ENCODE data around the gene SF3A1. TPM values are rescaled to one million over a fixed set of nuclear protein-coding genes. Genes with fewer than 3 reads are reported as not detected.
A peak's percentile ranks its signal among the peaks of the same experiment; 100 is the strongest.

SF3A1 gene
- total RNA-seq, 1 donor from 2014 or later = 89.2 TPM

DNA sequence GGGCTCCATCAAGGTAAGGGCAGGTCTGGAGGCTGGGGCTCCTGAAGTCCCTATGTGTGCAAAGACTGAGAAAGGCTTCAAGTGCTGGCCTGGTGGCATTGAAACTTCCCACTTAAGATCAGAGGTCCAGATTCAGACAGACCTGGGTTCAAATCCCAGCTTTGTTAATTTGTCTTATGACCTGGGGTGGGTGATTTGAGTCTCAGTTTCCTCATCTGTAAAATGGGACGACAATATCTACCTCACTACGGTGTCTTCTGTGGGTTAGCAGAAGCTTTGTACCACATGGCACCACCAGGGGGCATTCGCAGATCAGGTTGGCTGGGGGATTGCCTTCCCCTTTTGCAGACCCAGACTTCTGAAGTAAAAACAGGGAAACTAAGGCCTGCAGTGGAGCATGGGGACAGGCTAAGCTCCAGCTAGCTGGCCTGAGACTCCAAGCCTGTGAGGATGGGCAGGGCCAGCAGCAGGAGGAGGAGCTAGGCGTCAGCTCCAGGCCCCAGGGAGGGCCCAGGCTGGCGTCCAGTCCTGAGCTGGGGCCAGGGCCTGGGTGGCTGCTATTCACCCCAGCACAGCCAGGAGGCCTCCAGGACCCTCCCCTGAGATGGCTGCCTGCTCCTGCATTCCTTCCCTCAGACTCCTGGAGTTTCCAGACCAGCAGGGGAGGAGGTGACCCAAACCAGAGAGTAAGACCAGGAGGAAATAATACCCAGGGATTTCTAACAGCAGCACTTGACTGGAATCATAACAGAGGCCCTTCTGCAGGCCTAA is 68.9 kb downstream of the SF3A1 start:
- H3K27ac ChIP-seq (replicated peaks) = peak overlapping the region; percentile 96
- peaks cover 31% of the 10 kb centered on the region for H3K36me3 ChIP-seq
- no peaks in the 10 kb centered on the region for H3K27me3 ChIP-seq (ENCODE audit: low read depth)
- TF ChIP-seq, protein P1, sequence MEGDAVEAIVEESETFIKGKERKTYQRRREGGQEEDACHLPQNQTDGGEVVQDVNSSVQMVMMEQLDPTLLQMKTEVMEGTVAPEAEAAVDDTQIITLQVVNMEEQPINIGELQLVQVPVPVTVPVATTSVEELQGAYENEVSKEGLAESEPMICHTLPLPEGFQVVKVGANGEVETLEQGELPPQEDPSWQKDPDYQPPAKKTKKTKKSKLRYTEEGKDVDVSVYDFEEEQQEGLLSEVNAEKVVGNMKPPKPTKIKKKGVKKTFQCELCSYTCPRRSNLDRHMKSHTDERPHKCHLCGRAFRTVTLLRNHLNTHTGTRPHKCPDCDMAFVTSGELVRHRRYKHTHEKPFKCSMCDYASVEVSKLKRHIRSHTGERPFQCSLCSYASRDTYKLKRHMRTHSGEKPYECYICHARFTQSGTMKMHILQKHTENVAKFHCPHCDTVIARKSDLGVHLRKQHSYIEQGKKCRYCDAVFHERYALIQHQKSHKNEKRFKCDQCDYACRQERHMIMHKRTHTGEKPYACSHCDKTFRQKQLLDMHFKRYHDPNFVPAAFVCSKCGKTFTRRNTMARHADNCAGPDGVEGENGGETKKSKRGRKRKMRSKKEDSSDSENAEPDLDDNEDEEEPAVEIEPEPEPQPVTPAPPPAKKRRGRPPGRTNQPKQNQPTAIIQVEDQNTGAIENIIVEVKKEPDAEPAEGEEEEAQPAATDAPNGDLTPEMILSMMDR (IDR thresholded peaks at IDR 0.05; ENCODE audit: borderline replicate concordance) = peak; percentile 82
- peaks cover 54% of the 10 kb centered on the region for H3K4me1 ChIP-seq
- DNase-seq = peak; percentile 88
- intact Hi-C loops (cut with micrococcal nuclease) = no loop called here
- peak overlapping the region; percentile 92 for H3K4me3 ChIP-seq
- no peaks in the 10 kb centered on the region for H3K9me3 ChIP-seq (replicated peaks)

DNA sequence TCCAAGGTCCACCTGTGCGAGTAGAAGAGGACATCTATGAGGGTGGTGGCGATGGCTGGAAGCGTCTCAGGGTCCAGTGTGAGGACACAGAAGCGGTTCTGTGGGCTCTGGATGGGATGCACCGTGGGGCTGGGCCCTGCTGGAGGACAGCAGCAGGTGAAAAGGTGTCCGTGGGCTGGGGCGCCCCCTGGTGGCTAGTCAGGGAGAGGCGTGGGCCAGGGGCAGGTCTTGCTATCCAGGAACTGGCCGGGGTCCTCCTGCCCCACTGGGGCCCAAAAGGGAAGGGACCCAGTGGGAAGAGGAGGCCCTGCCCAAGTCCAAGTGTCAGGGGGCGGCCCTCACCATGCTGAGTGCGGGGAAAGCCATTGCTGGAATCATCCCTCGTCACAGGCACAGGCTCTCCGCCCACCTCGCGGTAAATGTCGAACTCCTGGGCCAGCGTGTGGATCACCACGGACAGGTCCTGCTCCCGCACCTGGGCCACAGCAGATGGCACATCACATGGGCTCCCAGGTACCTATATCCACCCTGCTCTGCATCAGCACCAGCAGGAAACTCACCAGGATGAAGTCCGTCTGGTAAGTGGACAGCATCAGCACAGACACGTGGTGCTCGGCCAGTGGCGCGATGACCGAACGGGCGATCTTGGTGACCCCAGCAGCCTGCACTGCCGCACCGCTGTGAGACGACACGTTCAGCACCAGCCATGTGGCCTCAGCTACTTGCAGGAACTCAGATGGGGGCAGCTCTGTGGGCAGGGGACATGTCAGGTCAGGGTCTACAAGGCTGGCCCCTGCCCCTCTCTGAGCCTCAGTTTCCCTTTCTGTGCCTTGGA is 69.7 kb downstream of the SF3A1 start:
- H3K27me3 ChIP-seq (ENCODE audit: low read depth) = no peaks in the 10 kb centered on the region
- TF ChIP-seq, protein P1 (IDR thresholded peaks at IDR 0.05; ENCODE audit: borderline replicate concordance) = peak; percentile 88
- peak; percentile 68 for DNase-seq
- H3K27ac ChIP-seq (replicated peaks) = peak overlapping the region; percentile 96
- H3K4me3 ChIP-seq = no peak overlapping the region
- peaks cover 23% of the 10 kb centered on the region for H3K36me3 ChIP-seq
- H3K9me3 ChIP-seq (replicated peaks) = no peaks in the 10 kb centered on the region
- H3K4me1 ChIP-seq = peaks cover 48% of the 10 kb centered on the region
- intact Hi-C loops (cut with micrococcal nuclease) = no loop called here

DNA sequence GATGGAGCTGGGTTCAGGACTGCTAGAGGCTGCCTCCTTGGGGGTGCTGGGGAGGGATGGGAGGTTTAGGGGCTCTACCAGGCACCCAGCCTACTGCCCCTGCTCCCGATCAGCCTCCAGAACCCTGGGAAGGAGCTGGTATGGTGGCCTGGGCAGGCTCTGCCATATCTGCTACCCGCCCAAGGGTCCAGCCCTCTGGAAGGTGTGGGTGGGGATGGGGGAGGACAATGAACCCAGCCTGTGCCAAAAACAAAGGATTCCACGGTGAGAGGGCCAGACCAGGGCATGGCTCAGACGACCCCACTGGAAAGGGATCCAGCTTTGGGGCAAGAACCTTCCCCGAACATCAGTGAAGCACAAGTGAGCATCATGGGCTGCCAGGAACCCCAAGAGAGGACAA is 70.4 kb downstream of the SF3A1 start:
- Histone ChIP-seq H3K9me3 (replicated peaks) (no peaks in the 10 kb centered on the region), H3K27ac (replicated peaks) (no peak overlapping the region), H3K4me1 (peaks cover 41% of the 10 kb centered on the region), H3K4me3 (no peak overlapping the region), H3K27me3 (ENCODE audit: low read depth) (no peaks in the 10 kb centered on the region), H3K36me3 (peaks cover 20% of the 10 kb centered on the region)
- DNase-seq = no peak
- TF ChIP-seq, protein P1 (IDR thresholded peaks at IDR 0.05; ENCODE audit: borderline replicate concordance) = no peak
- intact Hi-C loops (cut with micrococcal nuclease) = no loop called here

DNA sequence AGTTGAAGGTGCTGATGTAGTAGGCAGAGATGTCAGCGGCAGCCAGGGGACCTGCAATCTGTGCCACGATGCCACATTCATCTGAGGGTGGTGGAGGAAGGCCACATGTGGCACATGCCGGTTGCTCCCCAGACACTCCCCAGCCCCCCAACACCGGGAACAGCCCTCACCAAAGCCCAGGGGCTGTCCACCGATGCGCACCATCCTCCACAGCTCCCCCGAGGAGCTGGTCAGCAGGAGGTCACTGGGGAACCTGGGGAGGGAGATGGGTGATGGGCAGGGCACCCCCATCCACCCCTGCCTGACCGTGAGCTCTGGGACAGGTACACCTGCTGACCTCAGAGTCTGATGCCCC is 70.9 kb downstream of the SF3A1 start:
- no peak for DNase-seq
- H3K4me1 ChIP-seq = peaks cover 35% of the 10 kb centered on the region
- intact Hi-C loops (cut with micrococcal nuclease) = no loop called here
- H3K27ac ChIP-seq (replicated peaks) = no peak overlapping the region
- H3K27me3 ChIP-seq (ENCODE audit: low read depth) = no peaks in the 10 kb centered on the region
- H3K4me3 ChIP-seq = no peak overlapping the region
- no peaks in the 10 kb centered on the region for H3K9me3 ChIP-seq (replicated peaks)
- peaks cover 20% of the 10 kb centered on the region for H3K36me3 ChIP-seq
- TF ChIP-seq, protein P1 (IDR thresholded peaks at IDR 0.05; ENCODE audit: borderline replicate concordance) = no peak

DNA sequence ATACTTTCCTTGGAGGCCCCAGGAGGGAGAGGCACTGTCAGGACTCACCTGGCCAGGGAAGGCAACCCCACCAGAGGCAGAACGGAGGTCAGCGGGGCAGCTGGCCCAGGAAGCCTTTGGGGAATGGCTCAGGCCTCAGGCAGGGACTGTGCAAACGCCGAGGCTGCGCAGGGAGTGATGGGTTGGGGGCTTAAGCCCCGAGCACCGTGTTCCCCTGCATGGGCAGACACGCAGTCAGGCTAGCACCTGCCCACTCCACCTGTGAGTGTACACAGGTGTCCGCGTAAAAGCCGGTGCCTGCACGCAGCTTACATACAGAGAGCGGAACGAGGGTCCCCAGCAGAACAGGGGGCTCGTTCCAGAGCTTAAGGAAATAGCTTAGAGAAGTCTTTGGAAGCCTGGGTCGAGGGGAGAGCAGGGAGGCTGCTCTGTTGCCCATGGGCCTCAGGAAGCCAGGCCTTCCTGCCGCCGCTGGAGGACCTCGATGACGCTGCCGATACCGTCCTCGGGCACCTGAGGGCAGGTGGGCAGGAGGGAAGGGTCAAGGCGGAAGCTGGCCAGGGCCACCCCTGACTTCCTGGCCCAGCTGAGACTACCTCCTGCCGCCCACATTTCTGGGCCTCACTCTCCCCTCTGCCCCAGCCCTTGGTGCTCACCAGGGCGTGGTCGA is 71.4 kb downstream of the SF3A1 start:
- no peak for DNase-seq
- H3K4me1 ChIP-seq = peaks cover 30% of the 10 kb centered on the region
- no peak overlapping the region for H3K4me3 ChIP-seq
- no peak overlapping the region for H3K27ac ChIP-seq (replicated peaks)
- intact Hi-C loops (cut with micrococcal nuclease) = no loop called here
- TF ChIP-seq, protein P1 (IDR thresholded peaks at IDR 0.05; ENCODE audit: borderline replicate concordance) = no peak
- H3K36me3 ChIP-seq = peaks cover 20% of the 10 kb centered on the region
- H3K9me3 ChIP-seq (replicated peaks) = no peaks in the 10 kb centered on the region
- H3K27me3 ChIP-seq (ENCODE audit: low read depth) = no peaks in the 10 kb centered on the region
